ENCODE data around the gene SSRP1.
"Not testable (repeated sequence)": the region's sequence is repeated elsewhere in the genome, so short reads cannot be mapped to it uniquely, and the experiment has no call there.

The SSRP1 gene

GRCh38 chr11:57338142-57338541 lies 2.5 kb upstream of the SSRP1 start, which contains the start of gene P2RX3:
TSS of gene P2RX3 (plus strand) at chr11:57338352. CDS start at chr11:57338551, 199 bp downstream.
- DNase-seq (ENCODE audit: low spot score), result no peak

- not testable (repeated sequence) for DNase-seq (ENCODE audit: low spot score)
Observed at GRCh38 chr11:57336856-57337255, 1.2 kb upstream of the SSRP1 start.

- no peak for DNase-seq (ENCODE audit: low spot score)
Observed at GRCh38 chr11:57336111-57336666, 497 bp upstream of the SSRP1 start.

- DNase-seq (ENCODE audit: low spot score), result no peak
Observed at GRCh38 chr11:57335023-57335342, 709 bp downstream of the SSRP1 start.

GRCh38 chr11:57332694-57333440 lies 2.8 kb downstream of the SSRP1 start:
- no peak for DNase-seq (ENCODE audit: low spot score)

GRCh38 chr11:57331720-57332119 lies 4.0 kb downstream of the SSRP1 start:
- DNase-seq (ENCODE audit: low spot score), result no peak

GRCh38 chr11:57330029-57330428 lies 5.7 kb downstream of the SSRP1 start:
- DNase-seq (ENCODE audit: low spot score), result no peak

GRCh38 chr11:57327721-57328120 lies 8.0 kb downstream of the SSRP1 start:
- no peak for DNase-seq (ENCODE audit: low spot score)

GRCh38 chr11:57325735-57326048 lies 10.0 kb downstream of the SSRP1 start:
- no peak for DNase-seq (ENCODE audit: low spot score)

GRCh38 chr11:57324886-57325734 lies 10.6 kb downstream of the SSRP1 start, which contains the start of gene TNKS1BP1:
TSS of gene TNKS1BP1 (minus strand) at chr11:57324952. CDS start at chr11:57321885, 3,067 bp downstream.
- DNase-seq (ENCODE audit: low spot score), result peak; percentile 96

GRCh38 chr11:57324154-57324885 lies 11.4 kb downstream of the SSRP1 start:
- peak; percentile 87 for DNase-seq (ENCODE audit: low spot score)

- DNase-seq (ENCODE audit: low spot score), result no peak
Observed at GRCh38 chr11:57323855-57324153, 11.9 kb downstream of the SSRP1 start.

GRCh38 chr11:57323167-57323854 lies 12.4 kb downstream of the SSRP1 start:
- no peak for DNase-seq (ENCODE audit: low spot score)

GRCh38 chr11:57322256-57323166 lies 13.2 kb downstream of the SSRP1 start:
- DNase-seq (ENCODE audit: low spot score), result peak; percentile 81

- no peak for DNase-seq (ENCODE audit: low spot score)
Observed at GRCh38 chr11:57321388-57322255, 14.1 kb downstream of the SSRP1 start.

GRCh38 chr11:57320719-57321387 lies 14.8 kb downstream of the SSRP1 start:
- no peak for DNase-seq (ENCODE audit: low spot score)

- DNase-seq (ENCODE audit: low spot score), result no peak
Observed at GRCh38 chr11:57320067-57320718, 15.5 kb downstream of the SSRP1 start.

GRCh38 chr11:57318178-57318577 lies 17.5 kb downstream of the SSRP1 start:
- DNase-seq (ENCODE audit: low spot score), result no peak

GRCh38 chr11:57316017-57316416 lies 19.7 kb downstream of the SSRP1 start:
- no peak for DNase-seq (ENCODE audit: low spot score)

Data from D341Med (cell line).